Measurements from ENCODE around the gene ZNF143. TPM values are rescaled to one million over a fixed set of nuclear protein-coding genes. Genes with fewer than 3 reads are reported as not detected.

Gene ZNF143
- total and polyA plus RNA-seq, 10 of the 15 experiments (the other 5 are each of a cell fraction or from before 2014, with no cell fraction given), result 13.6 to 48.7 (median 19.4) TPM

- Histone ChIP-seq H3K79me2 (ENCODE audit: control insufficient read depth, insufficient read depth, low read length) (peaks cover 1% of the 10 kb centered on the region), H3K27ac (ENCODE audit: control insufficient read depth, insufficient read depth) (no peak overlapping the region), H3K36me3 (ENCODE audit: control insufficient read depth in 2 of 2, insufficient read depth in 2 of 2, low read length in 1 of 2) (no peaks in the 10 kb centered on the region), H3K4me1 (ENCODE audit: control insufficient read depth, insufficient read depth, low read length) (peaks cover 21% of the 10 kb centered on the region), H4K20me1 (ENCODE audit: control insufficient read depth, insufficient read depth) (no peaks in the 10 kb centered on the region), H3K9me3 (replicated peaks; ENCODE audit: control insufficient read depth, insufficient read depth, low read length) (no peaks in the 10 kb centered on the region), H2AFZ (ENCODE audit: control insufficient read depth, low read depth, low read length) (no peak overlapping the region), H3K27me3 (replicated peaks in 1 of 2; ENCODE audit: control insufficient read depth in 2 of 2, insufficient read depth in 2 of 2, low read length in 1 of 2) (no peaks in the 10 kb centered on the region), H3K4me3 (no peak overlapping the region), H3K9ac (ENCODE audit: control insufficient read depth, insufficient read depth, low read length) (no peak overlapping the region), H3K4me2 (ENCODE audit: control insufficient read depth, insufficient read depth) (no peak overlapping the region)
- ATAC-seq (no peak), FAIRE-seq (no peak), DNase-seq (ENCODE audit: low read depth, low spot score) (no peak)
- ChIA-PET RAD21 (ENCODE audit: unreplicated experiment) (interaction anchor here (1.3 kb wide), 1 partner anchor 9 kb away, joined by 7 read pairs; no protein-coding TSS in a partner anchor), CTCF (interaction anchor here (0.9 to 2.3 kb wide), 4 partner anchors 9 to 180 kb away, joined by 3 to 6 read pairs (median 4); no protein-coding TSS in a partner anchor), POLR2A (interaction anchor here (0.9 kb wide), 1 partner anchor 9 kb away, joined by 3 read pairs; no protein-coding TSS in a partner anchor), SMC1A (ENCODE audit: uncharacterized antibody, unreplicated experiment) (interaction anchor here (1.5 to 6.1 kb wide), 2 partner anchors 8 to 29 kb away, joined by 6 to 35 read pairs; no protein-coding TSS in a partner anchor)
- no TSS peak for BruUV-seq (replicated peaks)
- intact Hi-C loops (cut with micrococcal nuclease; ENCODE audit: unreplicated experiment) (loop anchor here (5.0 kb wide), 1 partner anchor 51 kb away; no protein-coding TSS in a partner anchor), in situ Hi-C loops (cut with MboI) (no loop called here)
- no peak for TF ChIP-seq WRNIP1 (IDR thresholded peaks at IDR 0.05; ENCODE audit: borderline replicate concordance, low read depth, low read length)
- TF ChIP-seq TAF1 (IDR thresholded peaks at IDR 0.05; ENCODE audit: borderline replicate concordance, low read depth, low read length), result no peak
- no peak for TF ChIP-seq POU2F2 (IDR thresholded peaks at IDR 0.05; ENCODE audit: borderline replicate concordance, low read depth, low read length)
- no peak for TF ChIP-seq ZNF217 (IDR thresholded peaks at IDR 0.05)
- TF ChIP-seq DPF2 (IDR thresholded peaks at IDR 0.05), result no peak
- WGBS (ENCODE audit: insufficient coverage, insufficient replicate concordance, low lambda C conversion rate, missing lambda C conversion rate), result 86% methylated on average over 8 of the region's 8 CpGs
Observed at GRCh38 chr11:9568161-9568853, 107.5 kb downstream of the ZNF143 start.
